GM12878 (cell line): ENCODE data around the gene SMARCD2. TPM values are rescaled to one million over a fixed set of nuclear protein-coding genes. Genes with fewer than 3 reads are reported as not detected.

Source experiments
- ATAC-seq: fragments of 200-7000 bp; cut with Tn5 transposase; 3 replicates; pipeline ENCODE4 v1.9.1; 2020; ENCODE audit warnings: mild to moderate bottlenecking, moderate library complexity
- BruUV-seq: library from RNA; stranded (reverse); fragments of 400-500 nt; replicated peaks from 2 replicates; lab custom pipeline; 2021; lab: Mats Ljungman, UMichigan
- CTCF ChIA-PET: fragments of 300-600 bp; sonication (Branson Sonifier 250); formaldehyde crosslinking; extraction: SDS; loops from one replicate; lab custom pipeline; 2021; ENCODE audit warnings: inconsistent platforms; lab: Yijun Ruan, JAX
- POLR2A ChIA-PET: fragments of 350-600 bp; formaldehyde crosslinking; extraction: SDS; loops from one replicate; lab custom pipeline; 2021; ENCODE audit warnings: inconsistent platforms; lab: Charles Lee
- RAD21 ChIA-PET: fragments of 300-600 bp; sonication (Branson Sonifier 250); formaldehyde crosslinking; loops from one replicate; lab custom pipeline; 2023; ENCODE audit warnings: antibody characterized with exemption; ENCODE audit not compliant: unreplicated experiment; lab: Charles Lee
- SMC1A ChIA-PET: fragments of 300-600 bp; sonication (Branson Sonifier 250); formaldehyde crosslinking; loops from one replicate; lab custom pipeline; 2023; ENCODE audit not compliant: unreplicated experiment, uncharacterized antibody; lab: Charles Lee
- DNase-seq: peaks from one replicate; pipeline ENCODE4 v3.0.0-alpha.2; 2011; ENCODE audit warnings: low read depth, low spot score
- FAIRE-seq: peaks from 3 replicates; lab custom pipeline; 2011; peaks lifted over from hg19 to GRCh38; lab: Jason Lieb, UNC
- H2AFZ ChIP-seq: 2 replicates; pipeline ENCODE4 v1.6.0; 2011; ENCODE audit warnings: low read depth, low read length, control low read depth; ENCODE audit not compliant: control insufficient read depth
- H3K27ac ChIP-seq: 2 replicates; pipeline ENCODE4 v1.5.1; 2011; ENCODE audit warnings: control low read depth; ENCODE audit not compliant: control insufficient read depth, insufficient read depth
- H3K27me3 ChIP-seq, 2 experiments: replicated peaks in 1 of 2; 2 replicates each; pipeline versions ENCODE4 v1.6.0 to v1.6.1; 2011; ENCODE audit warnings: low read length in 1 of 2; ENCODE audit not compliant: control insufficient read depth in 2 of 2, insufficient read depth in 2 of 2
- H3K36me3 ChIP-seq, 2 experiments: 2 replicates each; pipeline ENCODE4 v1.5.1; 2011; ENCODE audit warnings: low read length in 1 of 2; ENCODE audit not compliant: control insufficient read depth in 2 of 2, insufficient read depth in 2 of 2
- H3K4me1 ChIP-seq: 2 replicates; pipeline ENCODE4 v1.6.1; 2011; ENCODE audit warnings: mild to moderate bottlenecking, low read length, moderate library complexity, mixed read lengths; ENCODE audit not compliant: control insufficient read depth, insufficient read depth
- H3K4me2 ChIP-seq: 2 replicates; pipeline ENCODE4 v1.6.0; 2011; ENCODE audit warnings: control low read depth; ENCODE audit not compliant: control insufficient read depth, insufficient read depth
- H3K4me3 ChIP-seq: fragments of 200-600 bp; sonication (generic); 2 replicates; pipeline ENCODE4 v1.5.1; 2016
- H3K79me2 ChIP-seq: 2 replicates; pipeline ENCODE4 v1.6.0; 2011; ENCODE audit warnings: low read length; ENCODE audit not compliant: control insufficient read depth, insufficient read depth
- H3K9ac ChIP-seq: 2 replicates; pipeline ENCODE4 v1.8.0; 2011; ENCODE audit warnings: low read length, control low read depth, mixed read lengths; ENCODE audit not compliant: control insufficient read depth, insufficient read depth
- H3K9me3 ChIP-seq: replicated peaks from 3 replicates; pipeline ENCODE4 v1.5.1; 2011; ENCODE audit warnings: mild to moderate bottlenecking, low read length; ENCODE audit not compliant: control insufficient read depth, insufficient read depth
- H4K20me1 ChIP-seq: 2 replicates; pipeline ENCODE4 v1.6.0; 2011; ENCODE audit not compliant: control insufficient read depth, insufficient read depth
- BHLHE40 ChIP-seq, 2 experiments: fragments of 450-650 bp in 1 of 2; IDR thresholded peaks; 2 replicates each; pipeline ENCODE4 v1.6.1; 2011 to 2017; ENCODE audit warnings: low read depth in 2 of 2, borderline replicate concordance in 1 of 2, improper control_type of control experiment in 1 of 2, low read length in 1 of 2, mild to moderate bottlenecking in 1 of 2
- IKZF1 ChIP-seq: fragments of 450-650 bp; conservative IDR thresholded peaks from 2 replicates; pipeline ENCODE4 v1.6.1; 2017; ENCODE audit warnings: antibody characterized with exemption, mild to moderate bottlenecking
- IKZF2 ChIP-seq, 2 experiments: fragments of 450-650 bp; IDR thresholded peaks; 2 replicates each; pipeline ENCODE4 v1.6.1; 2017; ENCODE audit warnings: mild to moderate bottlenecking in 2 of 2, moderate library complexity in 2 of 2
- LARP7 ChIP-seq: fragments of 450-650 bp; IDR thresholded peaks from 2 replicates; pipeline ENCODE4 v1.6.1; 2017; ENCODE audit warnings: mild to moderate bottlenecking
- MTA3 ChIP-seq: IDR thresholded peaks from 2 replicates; pipeline ENCODE4 v1.6.1; 2012; ENCODE audit warnings: low read length, inconsistent platforms, borderline replicate concordance
- MXI1 ChIP-seq: fragments of 150-350 bp; IDR thresholded peaks from 2 replicates; pipeline ENCODE4 v1.6.1; 2011; ENCODE audit warnings: low read depth, mild to moderate bottlenecking, inconsistent platforms, low read length, improper control_type of control experiment
- RELA ChIP-seq: fragments of 450-650 bp; IDR thresholded peaks from 2 replicates; pipeline ENCODE4 v1.8.0; 2014; ENCODE audit warnings: borderline replicate concordance; ENCODE audit not compliant: partially characterized antibody
- SIX5 ChIP-seq: IDR thresholded peaks from 2 replicates; pipeline ENCODE4 v1.6.1; 2011; ENCODE audit warnings: mild to moderate bottlenecking, low read depth, low read length, moderate library complexity; ENCODE audit not compliant: severe bottlenecking
- SMAD1 ChIP-seq: fragments of 450-650 bp; IDR thresholded peaks from 2 replicates; pipeline ENCODE4 v1.6.1; 2018; ENCODE audit warnings: mild to moderate bottlenecking, low read depth; ENCODE audit not compliant: partially characterized antibody
- SREBF1 ChIP-seq: IDR thresholded peaks from 2 replicates; pipeline ENCODE4 v1.6.1; 2012; ENCODE audit warnings: mild to moderate bottlenecking, low read length
- TAF1 ChIP-seq: IDR thresholded peaks from 2 replicates; pipeline ENCODE4 v1.6.1; 2011; ENCODE audit warnings: mild to moderate bottlenecking, low read depth, low read length, borderline replicate concordance
- TARDBP ChIP-seq: IDR thresholded peaks from 2 replicates; pipeline ENCODE4 v1.6.1; 2016; ENCODE audit warnings: borderline replicate concordance
- YBX1 ChIP-seq: fragments of 450-650 bp; IDR thresholded peaks from 2 replicates; pipeline ENCODE4 v1.6.1; 2016; ENCODE audit warnings: antibody characterized with exemption
- WGBS: methylation state at CpG from one replicate; pipeline ENCODE4 v1.1.6; 2016; ENCODE audit warnings: low lambda C conversion rate; ENCODE audit not compliant: insufficient replicate concordance, insufficient coverage; ENCODE audit errors: missing lambda C conversion rate; 5-methylcytosine and 5-hydroxymethylcytosine counted together
- in situ Hi-C: fragments of 300-500 bp; cut with MboI; formaldehyde crosslinking; loops from 9 replicates; pipeline ENCODE4 v1.14.3; 2018; ENCODE audit warnings: mixed read lengths
- intact Hi-C: fragments of 100-400 bp; cut with micrococcal nuclease; formaldehyde crosslinking; loops from one replicate; pipeline ENCODE4 v1.14.2; 2022; ENCODE audit not compliant: unreplicated experiment
- polyA plus RNA-seq, 11 experiments: library from polyadenylated mRNA; depleted of rRNA in 4 of 11; unstranded in 6 of 11; stranded (reverse) in 5 of 11; fragments of >200 nt; fragmentation: Nextera tagmentation in 4 of 11; fragmentation: Illumina TruSeq in 1 of 11; extraction: Ambion mirVana in 4 of 11; extraction: Trizol in 1 of 11; gene quantifications; 1 replicate in 1 of 11; 2 replicates in 10 of 11; pipeline versions ENCODE4 v1.2.1 to v1.2.3, GENCODE V29; 2011 to 2016; ENCODE audit warnings: inconsistent platforms in 2 of 11, missing spikeins in 2 of 11, low read depth in 1 of 11
- total RNA-seq, 4 experiments: library from RNA; depleted of rRNA in 3 of 4; stranded (reverse); fragments of >200 nt in 3 of 4; fragmentation: Illumina TruSeq in 1 of 4; extraction: Trizol in 1 of 4; gene quantifications; 2 replicates each; pipeline versions ENCODE4 v1.2.1 to v1.2.3, GENCODE V29; 2013 to 2021
- TF ChIP-seq, protein P1 (sequence below): IDR thresholded peaks from 2 replicates; pipeline ENCODE4 v1.6.1; 2011; ENCODE audit warnings: borderline replicate concordance, low read depth, mild to moderate bottlenecking, moderate library complexity, mixed read lengths, low read length; ENCODE audit not compliant: insufficient read depth; ENCODE audit errors: extremely low read length
- TF ChIP-seq, protein P2 (sequence below): fragments of 450-650 bp; IDR thresholded peaks from 2 replicates; pipeline ENCODE4 v1.6.1; 2017; ENCODE audit warnings: borderline replicate concordance
- TF ChIP-seq, protein P3 (sequence below): fragments of 450-650 bp; IDR thresholded peaks from 2 replicates; pipeline ENCODE4 v1.6.1; 2018; ENCODE audit warnings: borderline replicate concordance, mild to moderate bottlenecking; ENCODE audit not compliant: partially characterized antibody
- TF ChIP-seq, protein P4 (sequence below): fragments of 450-650 bp; IDR thresholded peaks from 2 replicates; pipeline ENCODE4 v1.6.1; 2016; ENCODE audit warnings: mild to moderate bottlenecking

The SMARCD2 gene
- total and polyA plus RNA-seq, 10 of the 15 experiments (the other 5 are each of a cell fraction or from before 2014, with no cell fraction given): 2.4 to 111 (median 63.6) TPM

DNA sequence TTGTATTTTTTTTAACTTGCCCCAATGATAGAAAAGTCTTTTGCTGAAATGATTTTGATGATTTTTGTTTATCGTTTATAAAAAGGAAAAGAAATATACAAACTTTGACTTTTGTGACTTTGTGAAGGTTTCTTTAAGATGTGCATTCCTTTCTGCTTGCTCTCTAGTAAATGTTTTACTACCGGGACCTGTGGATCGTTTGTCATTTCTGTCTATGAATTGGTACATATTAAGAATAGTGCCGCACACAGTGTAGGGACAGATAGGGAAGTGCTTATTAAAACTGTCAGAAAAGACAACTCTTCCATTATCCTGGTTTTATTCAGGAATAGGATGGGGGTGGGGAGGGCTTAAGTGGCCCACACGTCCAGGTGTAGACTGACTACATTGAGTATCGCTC lies 23.4 kb downstream of the SMARCD2 start:
- ATAC-seq (no peak), FAIRE-seq (no peak), DNase-seq (no peak)
- no peak overlapping the region for H3K4me2 ChIP-seq
- RAD21 ChIA-PET: interaction anchor here (0.6 kb wide), 1 partner anchor 124 kb away, joined by 3 read pairs; no protein-coding TSS in a partner anchor
- SMC1A ChIA-PET: interaction anchor here (1.0 to 1.7 kb wide), 3 partner anchors 11 to 47 kb away, joined by 3 read pairs; no protein-coding TSS in a partner anchor
- H3K9me3 ChIP-seq: no peaks in the 10 kb centered on the region
- H3K4me3 ChIP-seq: no peak overlapping the region
- H3K36me3 ChIP-seq: peaks cover 44 to 46% of the 10 kb centered on the region in 2 experiments
- POLR2A ChIA-PET: interaction anchor here (1.0 kb wide), 1 partner anchor 22 kb away, joined by 3 read pairs; no protein-coding TSS in a partner anchor
- CTCF ChIA-PET: interaction anchor here (1.6 kb wide), 1 partner anchor 9 kb away, joined by 4 read pairs; no protein-coding TSS in a partner anchor
- no peaks in the 10 kb centered on the region for H3K27me3 ChIP-seq
- whole genome bisulfite sequencing: 89% methylated on average over 6 of the region's 6 CpGs
- in situ Hi-C loops (no loop called here), intact Hi-C loops (no loop called here)
- H3K9ac ChIP-seq: no peak overlapping the region
- H3K27ac ChIP-seq: no peak overlapping the region
- H4K20me1 ChIP-seq: no peaks in the 10 kb centered on the region; the same call in 1 of the 2 replicates
- BruUV-seq: no TSS peak
- no peaks in the 10 kb centered on the region for H3K4me1 ChIP-seq
- no peak overlapping the region for H2AFZ ChIP-seq
- no peaks in the 10 kb centered on the region; the same call in 1 of the 2 replicates for H3K79me2 ChIP-seq
- TF ChIP-seq TARDBP: no peak
- TF ChIP-seq MTA3: no peak
- TF ChIP-seq, protein P1, sequence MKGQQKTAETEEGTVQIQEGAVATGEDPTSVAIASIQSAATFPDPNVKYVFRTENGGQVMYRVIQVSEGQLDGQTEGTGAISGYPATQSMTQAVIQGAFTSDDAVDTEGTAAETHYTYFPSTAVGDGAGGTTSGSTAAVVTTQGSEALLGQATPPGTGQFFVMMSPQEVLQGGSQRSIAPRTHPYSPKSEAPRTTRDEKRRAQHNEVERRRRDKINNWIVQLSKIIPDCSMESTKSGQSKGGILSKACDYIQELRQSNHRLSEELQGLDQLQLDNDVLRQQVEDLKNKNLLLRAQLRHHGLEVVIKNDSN: no peak
- no peak for TF ChIP-seq IKZF2 (IDR thresholded peaks at IDR 0.05)
- TF ChIP-seq, protein P2, sequence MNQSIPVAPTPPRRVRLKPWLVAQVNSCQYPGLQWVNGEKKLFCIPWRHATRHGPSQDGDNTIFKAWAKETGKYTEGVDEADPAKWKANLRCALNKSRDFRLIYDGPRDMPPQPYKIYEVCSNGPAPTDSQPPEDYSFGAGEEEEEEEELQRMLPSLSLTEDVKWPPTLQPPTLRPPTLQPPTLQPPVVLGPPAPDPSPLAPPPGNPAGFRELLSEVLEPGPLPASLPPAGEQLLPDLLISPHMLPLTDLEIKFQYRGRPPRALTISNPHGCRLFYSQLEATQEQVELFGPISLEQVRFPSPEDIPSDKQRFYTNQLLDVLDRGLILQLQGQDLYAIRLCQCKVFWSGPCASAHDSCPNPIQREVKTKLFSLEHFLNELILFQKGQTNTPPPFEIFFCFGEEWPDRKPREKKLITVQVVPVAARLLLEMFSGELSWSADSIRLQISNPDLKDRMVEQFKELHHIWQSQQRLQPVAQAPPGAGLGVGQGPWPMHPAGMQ: no peak
- TF ChIP-seq LARP7: no peak
- no peak for TF ChIP-seq SREBF1
- TF ChIP-seq, protein P3, sequence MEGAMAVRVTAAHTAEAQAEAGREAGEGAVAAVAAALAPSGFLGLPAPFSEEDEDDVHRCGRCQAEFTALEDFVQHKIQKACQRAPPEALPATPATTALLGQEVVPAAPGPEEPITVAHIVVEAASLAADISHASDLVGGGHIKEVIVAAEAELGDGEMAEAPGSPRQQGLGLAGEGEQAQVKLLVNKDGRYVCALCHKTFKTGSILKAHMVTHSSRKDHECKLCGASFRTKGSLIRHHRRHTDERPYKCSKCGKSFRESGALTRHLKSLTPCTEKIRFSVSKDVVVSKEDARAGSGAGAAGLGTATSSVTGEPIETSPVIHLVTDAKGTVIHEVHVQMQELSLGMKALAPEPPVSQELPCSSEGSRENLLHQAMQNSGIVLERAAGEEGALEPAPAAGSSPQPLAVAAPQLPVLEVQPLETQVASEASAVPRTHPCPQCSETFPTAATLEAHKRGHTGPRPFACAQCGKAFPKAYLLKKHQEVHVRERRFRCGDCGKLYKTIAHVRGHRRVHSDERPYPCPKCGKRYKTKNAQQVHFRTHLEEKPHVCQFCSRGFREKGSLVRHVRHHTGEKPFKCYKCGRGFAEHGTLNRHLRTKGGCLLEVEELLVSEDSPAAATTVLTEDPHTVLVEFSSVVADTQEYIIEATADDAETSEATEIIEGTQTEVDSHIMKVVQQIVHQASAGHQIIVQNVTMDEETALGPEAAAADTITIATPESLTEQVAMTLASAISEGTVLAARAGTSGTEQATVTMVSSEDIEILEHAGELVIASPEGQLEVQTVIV: no peak
- no peak for TF ChIP-seq SMAD1
- no peak for TF ChIP-seq SIX5
- TF ChIP-seq BHLHE40 (IDR thresholded peaks at IDR 0.05; ENCODE audit: borderline replicate concordance in 1 of 2, low read depth in 2 of 2, low read length in 1 of 2): no peak
- no peak for TF ChIP-seq IKZF1
- TF ChIP-seq TAF1: no peak
- no peak for TF ChIP-seq RELA
- TF ChIP-seq YBX1: no peak
- TF ChIP-seq, protein P4, sequence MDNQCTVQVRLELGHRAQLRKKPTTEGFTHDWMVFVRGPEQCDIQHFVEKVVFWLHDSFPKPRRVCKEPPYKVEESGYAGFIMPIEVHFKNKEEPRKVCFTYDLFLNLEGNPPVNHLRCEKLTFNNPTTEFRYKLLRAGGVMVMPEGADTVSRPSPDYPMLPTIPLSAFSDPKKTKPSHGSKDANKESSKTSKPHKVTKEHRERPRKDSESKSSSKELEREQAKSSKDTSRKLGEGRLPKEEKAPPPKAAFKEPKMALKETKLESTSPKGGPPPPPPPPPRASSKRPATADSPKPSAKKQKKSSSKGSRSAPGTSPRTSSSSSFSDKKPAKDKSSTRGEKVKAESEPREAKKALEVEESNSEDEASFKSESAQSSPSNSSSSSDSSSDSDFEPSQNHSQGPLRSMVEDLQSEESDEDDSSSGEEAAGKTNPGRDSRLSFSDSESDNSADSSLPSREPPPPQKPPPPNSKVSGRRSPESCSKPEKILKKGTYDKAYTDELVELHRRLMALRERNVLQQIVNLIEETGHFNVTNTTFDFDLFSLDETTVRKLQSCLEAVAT: no peak
- no peak for TF ChIP-seq MXI1
